GM19043 (cell line): ENCODE data around the gene CCDC148.

ENCODE experiments used
- ATAC-seq: cut with Tn5 transposase; IDR thresholded peaks from one replicate; pipeline ENCODE4 v1.9.1; 2021; ENCODE audit warnings: low read depth; ENCODE audit not compliant: unreplicated experiment

Gene CCDC148

DNA sequence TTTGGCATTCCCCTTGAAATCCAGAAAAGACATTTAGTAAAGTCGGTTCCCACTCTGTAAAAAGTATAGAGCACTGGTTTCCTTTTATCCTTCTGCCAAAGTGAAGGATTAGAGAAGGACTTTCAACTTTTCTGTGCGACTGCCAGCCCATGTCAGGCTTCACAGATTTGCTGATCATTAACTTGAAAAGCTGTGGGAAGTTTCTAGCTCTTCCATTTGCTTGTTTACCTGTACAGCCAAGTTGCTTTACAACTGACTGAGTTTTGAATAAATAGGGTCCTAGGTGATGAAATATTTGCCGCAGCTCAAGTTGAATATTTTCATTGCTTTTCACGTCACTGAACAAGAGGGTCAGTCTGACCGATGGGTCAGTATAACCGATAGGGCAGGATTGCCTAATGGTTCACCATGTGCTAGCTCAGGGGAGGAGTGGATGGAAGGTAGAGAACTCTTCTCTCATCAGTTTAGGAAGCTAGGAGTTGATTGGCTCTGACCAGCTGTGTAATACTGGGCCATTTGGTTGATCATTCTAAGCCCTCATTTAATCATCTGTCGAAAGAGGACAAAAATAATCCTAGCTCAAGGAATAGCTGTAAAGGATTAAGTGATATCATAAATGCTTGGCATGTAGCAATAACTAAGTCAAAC lies 324.5 kb downstream of the CCDC148 start:
- no peak for ATAC-seq

DNA sequence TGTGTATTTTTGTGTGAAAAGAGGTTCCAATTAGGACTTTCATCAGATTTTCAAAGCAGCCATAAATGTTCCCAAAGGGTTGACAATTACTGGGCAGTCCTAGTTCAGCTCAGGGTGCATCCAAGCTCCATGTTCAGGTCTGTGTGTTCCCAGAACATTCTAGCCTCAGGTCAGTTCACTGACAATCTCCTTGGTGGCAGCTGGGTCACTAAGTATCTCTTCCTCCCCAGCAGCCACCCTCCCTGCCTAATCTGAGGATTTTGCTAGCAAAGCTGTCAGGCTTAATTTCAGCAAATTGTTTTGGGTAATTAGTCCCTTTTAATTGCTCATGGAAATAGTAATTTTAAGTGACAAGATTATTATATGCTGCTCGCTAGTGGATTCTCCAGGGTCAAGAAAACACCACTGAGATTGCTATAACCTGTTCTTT lies 325.1 kb downstream of the CCDC148 start:
- ATAC-seq = no peak

DNA sequence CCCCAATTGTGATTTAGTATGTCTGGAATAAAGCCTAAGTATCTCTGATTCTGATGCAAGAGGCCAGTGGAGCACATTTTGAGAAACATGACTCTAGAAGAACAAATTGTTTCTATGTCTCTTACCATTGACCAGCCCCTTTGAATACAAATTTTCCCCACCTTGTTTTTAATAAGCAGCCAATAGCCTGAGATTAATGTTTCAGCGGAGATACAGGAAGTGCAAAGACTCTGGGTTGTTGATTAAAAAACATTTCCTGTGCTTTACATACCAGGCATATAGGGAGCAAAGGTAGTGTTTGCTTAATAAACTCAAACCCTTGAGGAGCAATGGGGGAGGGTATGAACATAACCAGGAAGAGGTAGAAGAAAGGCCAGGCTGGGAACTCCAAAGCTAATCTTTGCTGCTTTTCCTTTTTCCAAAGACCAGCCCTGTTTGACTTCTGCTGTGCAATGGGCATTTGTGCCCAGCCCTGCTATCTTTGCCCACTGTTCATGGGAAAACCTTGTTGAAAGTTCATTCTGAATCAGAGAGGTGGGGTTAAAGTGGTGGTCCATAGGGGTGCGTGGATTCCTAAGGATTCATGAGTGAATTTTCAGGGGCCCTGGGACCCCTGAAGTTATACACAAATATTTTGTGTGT lies 325.6 kb downstream of the CCDC148 start:
- no peak for ATAC-seq

DNA sequence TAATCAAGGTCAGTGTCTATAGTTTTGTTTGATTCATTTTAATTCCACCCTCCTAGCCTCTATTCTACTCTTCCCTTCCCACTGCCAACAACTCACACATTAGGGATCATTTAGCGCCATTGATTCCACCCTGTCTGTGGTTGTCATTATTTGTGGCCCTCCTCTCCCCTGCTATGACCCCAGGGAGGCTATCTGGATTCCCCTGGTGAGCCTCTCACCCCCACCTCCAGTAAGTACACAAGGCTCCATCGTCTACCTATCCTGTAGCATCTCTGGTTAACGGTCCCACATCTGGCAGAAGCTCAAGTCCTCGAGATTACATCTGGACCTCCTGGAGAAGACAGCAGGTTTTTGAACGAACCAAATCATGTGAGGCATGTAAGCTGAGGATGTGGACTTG lies 327.5 kb downstream of the CCDC148 start:
- no peak for ATAC-seq

DNA sequence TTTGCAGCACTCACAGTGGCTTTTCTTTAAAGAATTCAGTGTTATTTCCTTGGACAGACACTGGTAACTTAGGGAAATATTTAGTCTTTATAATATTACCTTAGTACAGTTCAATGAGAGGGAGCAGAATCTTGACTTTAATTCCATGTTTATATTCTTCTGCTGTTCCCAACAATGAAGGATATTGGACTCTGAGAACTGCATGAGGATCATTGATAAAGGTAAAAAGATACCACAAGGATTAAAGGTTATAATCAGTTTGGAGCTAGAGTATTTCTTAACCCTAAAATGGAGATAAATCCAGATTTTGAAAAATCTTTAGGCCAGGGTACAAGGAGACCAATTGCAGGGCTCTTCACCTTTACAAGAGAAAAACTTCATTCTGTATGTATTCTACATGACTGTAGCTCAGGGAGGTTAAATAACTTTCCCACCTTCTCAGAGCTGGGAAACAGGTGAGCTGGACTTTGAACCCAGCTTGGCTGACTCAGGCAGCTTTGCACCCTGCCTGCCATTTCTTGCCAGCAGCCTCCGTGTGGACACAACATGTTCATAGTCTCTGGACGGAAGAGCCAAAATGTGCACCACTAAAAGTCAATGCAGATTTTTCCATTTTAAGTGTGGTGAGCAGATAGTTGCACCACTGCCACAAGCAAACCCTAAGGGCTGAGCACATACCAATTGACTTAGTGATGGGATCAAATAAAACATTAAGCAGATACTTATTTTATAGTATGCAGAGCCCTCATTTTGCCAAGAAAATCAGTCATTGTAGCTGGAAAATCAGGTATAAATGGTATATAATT lies 328.2 kb downstream of the CCDC148 start:
- ATAC-seq = no peak

DNA sequence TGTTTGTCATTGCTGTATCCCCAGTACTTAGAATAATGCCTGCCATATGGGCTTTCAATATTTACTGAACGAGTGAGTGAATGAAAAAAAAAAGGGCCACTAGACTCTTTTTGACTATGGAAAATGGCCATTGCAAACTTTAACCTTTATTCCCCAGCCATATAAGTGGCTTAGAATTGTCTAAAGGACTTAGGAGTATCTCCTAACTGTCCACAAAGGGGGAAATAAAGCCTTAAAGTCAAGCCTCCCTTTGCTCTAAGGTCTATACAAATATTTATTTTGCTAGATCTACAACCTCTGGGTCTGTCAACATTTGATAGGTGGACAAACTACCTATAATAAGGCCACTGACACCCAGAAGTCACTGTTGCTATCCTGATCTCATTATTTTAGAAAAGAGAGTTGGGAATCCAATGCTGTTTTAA lies 329.2 kb downstream of the CCDC148 start:
- no peak for ATAC-seq

DNA sequence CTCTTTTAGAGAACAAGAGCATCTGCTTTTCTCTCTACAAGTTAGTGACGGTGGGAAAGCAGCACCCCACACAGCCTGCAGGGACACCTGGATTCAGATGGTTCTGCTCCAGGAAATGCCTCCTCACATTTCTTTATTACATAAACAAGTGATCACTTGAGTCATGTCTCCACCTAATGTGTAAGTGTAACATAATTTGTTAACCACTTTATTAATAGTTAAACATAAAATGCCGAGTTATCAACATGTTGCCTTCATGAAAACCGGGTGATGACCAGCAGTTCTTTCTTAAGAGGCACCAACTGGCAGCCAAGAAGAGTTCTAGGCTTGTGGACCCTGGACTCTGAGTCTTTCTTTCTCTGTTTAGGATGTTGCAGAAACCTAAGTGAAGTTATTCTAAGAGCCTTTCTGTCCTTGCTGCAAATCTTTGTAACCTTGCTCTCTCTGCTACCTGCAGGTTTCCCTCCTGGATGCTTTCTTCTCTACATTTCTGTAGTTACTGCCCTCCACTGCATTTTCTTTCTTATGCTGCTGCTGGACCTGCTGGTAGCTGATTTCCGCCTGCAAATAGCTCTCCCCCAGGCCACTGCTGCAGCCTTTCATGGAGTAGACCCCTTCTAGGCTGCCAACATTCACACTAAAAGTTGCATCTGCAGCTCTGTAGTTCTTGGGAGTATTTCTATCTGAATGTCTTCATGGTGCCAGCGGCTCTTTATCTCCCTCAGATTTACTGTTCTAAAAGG lies 330.6 kb downstream of the CCDC148 start:
- no peak for ATAC-seq

DNA sequence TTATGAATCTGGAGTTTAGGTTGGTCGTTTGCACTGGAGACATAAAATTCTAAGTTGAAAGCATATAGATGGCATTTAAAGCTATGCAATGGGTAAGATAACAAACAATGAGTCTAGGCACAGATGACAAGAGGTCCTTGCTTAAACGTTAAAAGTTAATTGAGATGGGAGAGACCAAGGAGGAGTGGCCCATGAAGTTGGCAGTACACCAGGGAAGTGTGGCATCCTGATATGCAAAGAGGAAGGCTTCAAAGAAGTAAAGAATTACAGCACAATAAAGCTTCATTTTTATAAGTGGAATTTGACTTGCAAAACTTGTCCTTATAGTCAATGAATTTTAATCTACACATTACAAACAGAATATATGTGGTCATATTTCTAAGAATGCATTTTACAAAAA lies 331.7 kb downstream of the CCDC148 start:
- ATAC-seq = no peak
